ENCODE data around the gene APLNR. TPM values are rescaled to one million over a fixed set of nuclear protein-coding genes. Genes with fewer than 3 reads are reported as not detected.

The APLNR gene
- total RNA-seq, 1 donor, result not detected

GRCh38 chr11:57230791-57231538, 6.1 kb downstream of the APLNR start:
- no peak overlapping the region for H3K4me3 ChIP-seq (ENCODE audit: low read depth, low read length)
- no peak for TF ChIP-seq CTCF (IDR thresholded peaks at IDR 0.05; ENCODE audit: insufficient read depth, low read depth, low read length)
- no peak for DNase-seq (ENCODE audit: low read depth)

DNA sequence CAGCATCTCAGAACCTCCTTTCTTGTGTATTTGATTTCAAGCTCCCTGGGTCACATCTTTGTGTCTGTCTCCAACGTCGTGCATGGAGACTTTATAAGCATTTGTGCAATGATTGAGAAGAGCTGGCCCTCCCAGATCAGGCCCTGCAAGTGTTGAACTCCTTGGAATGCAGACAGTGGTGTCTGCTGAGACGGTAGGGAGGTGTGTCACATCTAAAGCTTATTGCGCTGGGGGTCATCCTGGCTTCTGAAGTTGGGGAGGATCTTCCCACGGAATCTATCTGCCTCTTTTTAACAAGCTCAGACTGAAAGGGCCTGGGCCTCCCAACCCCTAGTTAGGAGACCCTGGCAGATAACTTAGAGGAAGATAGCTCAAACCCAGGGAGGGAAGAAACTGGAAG, 6.7 kb downstream of the APLNR start:
- no peak overlapping the region for H3K4me3 ChIP-seq (ENCODE audit: low read depth, low read length)
- no peak for TF ChIP-seq CTCF (IDR thresholded peaks at IDR 0.05; ENCODE audit: insufficient read depth, low read depth, low read length)
- DNase-seq (ENCODE audit: low read depth), result no peak

DNA sequence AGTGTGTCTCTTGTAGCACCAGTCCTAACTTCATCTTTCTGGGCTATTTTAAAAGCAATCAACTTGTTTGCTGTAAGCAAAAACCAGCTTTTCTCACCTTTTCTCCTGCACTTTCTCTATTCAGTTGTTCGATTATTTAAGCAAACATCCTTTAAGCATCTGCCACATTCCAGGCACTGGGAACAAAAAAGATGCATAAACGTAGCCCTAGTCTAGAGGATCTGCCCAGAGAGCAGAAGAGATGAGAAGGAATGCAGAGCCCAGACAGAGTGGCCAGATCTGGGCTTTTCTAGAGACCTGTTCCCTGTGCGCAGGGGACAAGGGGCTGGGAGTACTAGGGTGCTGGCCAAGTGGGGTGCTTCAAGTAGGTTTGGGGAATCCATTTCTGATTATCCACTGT, 8.4 kb downstream of the APLNR start:
- H3K4me3 ChIP-seq (ENCODE audit: low read depth, low read length), result no peak overlapping the region
- TF ChIP-seq CTCF (IDR thresholded peaks at IDR 0.05; ENCODE audit: insufficient read depth, low read depth, low read length), result no peak
- no peak for DNase-seq (ENCODE audit: low read depth)

GRCh38 chr11:57224537-57224936, 12.5 kb downstream of the APLNR start:
- no peak overlapping the region for H3K4me3 ChIP-seq (ENCODE audit: low read depth, low read length)
- no peak for DNase-seq (ENCODE audit: low read depth)
- no peak for TF ChIP-seq CTCF (IDR thresholded peaks at IDR 0.05; ENCODE audit: insufficient read depth, low read depth, low read length)

- DNase-seq (ENCODE audit: low read depth), result no peak
- no peak overlapping the region for H3K4me3 ChIP-seq (ENCODE audit: low read depth, low read length)
- TF ChIP-seq CTCF (IDR thresholded peaks at IDR 0.05; ENCODE audit: insufficient read depth, low read depth, low read length), result no peak
These were observed 12.9 kb downstream of the APLNR start for GRCh38 chr11:57224128-57224527.

DNA sequence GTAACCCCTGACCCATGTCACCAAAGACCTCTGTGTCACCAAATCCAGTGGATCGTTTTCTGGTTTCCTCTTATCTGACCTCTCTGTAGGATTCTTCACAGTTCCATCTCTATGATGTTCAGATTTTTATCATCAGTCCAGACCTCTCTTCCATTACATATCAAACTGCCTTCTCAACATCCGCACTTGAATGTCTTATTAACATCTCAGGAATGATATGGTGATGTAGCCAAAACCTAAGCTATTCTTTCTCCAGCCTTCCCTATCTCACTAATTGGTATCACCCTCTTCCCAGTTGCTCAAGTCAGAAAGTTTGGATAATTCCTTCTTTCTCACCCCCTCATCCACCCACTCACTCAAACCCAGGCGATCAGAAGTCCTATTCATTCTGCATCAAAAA, 13.4 kb downstream of the APLNR start:
- no peak for DNase-seq (ENCODE audit: low read depth)

More for the DNA sequence above, 13.4 kb downstream of the APLNR start:
- H3K4me3 ChIP-seq (ENCODE audit: low read depth, low read length), result no peak overlapping the region
- no peak for TF ChIP-seq CTCF (IDR thresholded peaks at IDR 0.05; ENCODE audit: insufficient read depth, low read depth, low read length)

Data from fibroblast of villous mesenchyme (primary cell).